ENCODE measurements around the gene ADD3. TPM values are rescaled to one million over a fixed set of nuclear protein-coding genes. Genes with fewer than 3 reads are reported as not detected.

Gene ADD3
- total RNA-seq, 2 experiments from 2014 or later, result 273 to 302 TPM

- no peaks in the 10 kb centered on the region for H3K27me3 Mint-ChIP-seq
- no peaks in the 10 kb centered on the region for H3K36me3 Mint-ChIP-seq (ENCODE audit: low read depth)
- CTCF ChIA-PET, result no interaction called here
- no peak overlapping the region for H3K27ac Mint-ChIP-seq
- no peaks in the 10 kb centered on the region for H3K9me3 Mint-ChIP-seq
- no peak for TF ChIP-seq CTCF (IDR thresholded peaks at IDR 0.05)
- H3K4me1 ChIP-seq (ENCODE audit: insufficient read depth, low read length), result no peaks in the 10 kb centered on the region
- peaks cover 22% of the 10 kb centered on the region for H3K4me1 Mint-ChIP-seq (ENCODE audit: low read depth)
- no peak overlapping the region for H3K4me3 ChIP-seq (ENCODE audit: low read length)
- no peaks in the 10 kb centered on the region for H3K9me3 ChIP-seq (ENCODE audit: control insufficient read depth in 1 of 2, insufficient read depth in 1 of 2, low read length in 2 of 2)
- POLR2A ChIA-PET, result interaction anchor here (1.0 kb wide), 1 partner anchor 116 kb away, joined by 3 read pairs; no protein-coding TSS in a partner anchor
- no peak overlapping the region for H3K4me3 Mint-ChIP-seq
- H3K27ac ChIP-seq (ENCODE audit: low read depth in 1 of 2, low read length in 2 of 2), result no peak overlapping the region
- ATAC-seq (ENCODE audit: poor library complexity), result no peak
- DNase-seq, result no peak
- intact Hi-C loops (cut with DNase I, micrococcal nuclease), result no loop called here
- H3K36me3 ChIP-seq (ENCODE audit: insufficient read depth, low read length), result no peaks in the 10 kb centered on the region
- no peaks in the 10 kb centered on the region for H3K27me3 ChIP-seq (ENCODE audit: control insufficient read depth in 1 of 2, insufficient read depth in 2 of 2, low read length in 2 of 2)
Measured at GRCh38 chr10:109997233-109997632, 10.6 kb upstream of the ADD3 start.

DNA sequence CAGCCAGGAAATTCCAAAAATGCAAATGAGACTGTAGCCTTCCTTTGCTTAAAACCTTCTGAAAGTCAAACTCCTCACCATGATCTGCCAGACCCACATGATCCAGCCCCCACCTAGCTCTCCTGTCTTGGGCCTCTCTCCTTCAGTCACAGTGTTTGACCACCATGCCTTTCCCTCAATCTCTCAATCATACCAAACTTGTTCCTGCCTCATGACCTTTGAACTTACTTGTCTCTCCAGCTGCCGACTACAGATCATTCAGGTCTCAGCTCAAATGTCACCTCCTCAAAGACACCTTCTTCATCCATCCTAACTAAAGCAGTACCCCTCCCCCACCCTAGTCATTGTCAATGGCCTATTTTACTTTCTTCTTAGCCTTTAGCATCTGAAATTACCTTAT is 9.3 kb upstream of the ADD3 start:
- intact Hi-C loops (cut with DNase I, micrococcal nuclease), result no loop called here
- POLR2A ChIA-PET, result interaction anchor here (0.8 to 1.6 kb wide), 2 partner anchors 12 to 71 kb away, joined by 3 to 5 read pairs; no protein-coding TSS in a partner anchor

GRCh38 chr10:110002801-110003523 is 4.8 kb upstream of the ADD3 start:
- H3K36me3 ChIP-seq (ENCODE audit: insufficient read depth, low read length), result no peaks in the 10 kb centered on the region
- Mint-ChIP-seq H3K36me3 (ENCODE audit: low read depth) (peaks cover 2% of the 10 kb centered on the region), H3K27me3 (no peaks in the 10 kb centered on the region), H3K27ac (peak overlapping the region; percentile 30), H3K4me1 (ENCODE audit: low read depth) (peaks cover 17% of the 10 kb centered on the region), H3K4me3 (no peak overlapping the region), H3K9me3 (no peaks in the 10 kb centered on the region)
- no peaks in the 10 kb centered on the region for H3K9me3 ChIP-seq (ENCODE audit: control insufficient read depth in 1 of 2, insufficient read depth in 1 of 2, low read length in 2 of 2)
- POLR2A ChIA-PET, result no interaction called here
- DNase-seq, result no peak
- H3K27ac ChIP-seq (ENCODE audit: low read depth in 1 of 2, low read length in 2 of 2), result no peak overlapping the region
- H3K4me3 ChIP-seq (ENCODE audit: low read length), result no peak overlapping the region
- ATAC-seq (ENCODE audit: poor library complexity), result no peak
- no peak for TF ChIP-seq CTCF (IDR thresholded peaks at IDR 0.05)
- intact Hi-C loops (cut with DNase I, micrococcal nuclease), result loop anchor here in 1 of 2 experiments (10.0 kb wide), 1 partner anchor 562 kb away; the partner anchor contains the start of gene SMC3
- H3K27me3 ChIP-seq (ENCODE audit: control insufficient read depth in 1 of 2, insufficient read depth in 2 of 2, low read length in 2 of 2), result no peaks in the 10 kb centered on the region
- CTCF ChIA-PET, result interaction anchor here (2.1 kb wide), 1 partner anchor 11 kb away, joined by 5 read pairs; no protein-coding TSS in a partner anchor
- peaks cover 10% of the 10 kb centered on the region for H3K4me1 ChIP-seq (ENCODE audit: insufficient read depth, low read length)

More for the DNA sequence above, 9.3 kb upstream of the ADD3 start:
- TF ChIP-seq CTCF (IDR thresholded peaks at IDR 0.05), result no peak
- no peaks in the 10 kb centered on the region for H3K36me3 Mint-ChIP-seq (ENCODE audit: low read depth)
- CTCF ChIA-PET, result interaction anchor here (0.6 kb wide), 1 partner anchor 57 kb away, joined by 3 read pairs; no protein-coding TSS in a partner anchor
- Histone ChIP-seq H3K27me3 (ENCODE audit: control insufficient read depth in 1 of 2, insufficient read depth in 2 of 2, low read length in 2 of 2) (no peaks in the 10 kb centered on the region), H3K9me3 (ENCODE audit: control insufficient read depth in 1 of 2, insufficient read depth in 1 of 2, low read length in 2 of 2) (no peaks in the 10 kb centered on the region), H3K4me3 (ENCODE audit: low read length) (no peak overlapping the region), H3K36me3 (ENCODE audit: insufficient read depth, low read length) (no peaks in the 10 kb centered on the region), H3K27ac (ENCODE audit: low read depth in 1 of 2, low read length in 2 of 2) (no peak overlapping the region), H3K4me1 (ENCODE audit: insufficient read depth, low read length) (no peaks in the 10 kb centered on the region)
- H3K9me3 Mint-ChIP-seq, result no peaks in the 10 kb centered on the region
- no peaks in the 10 kb centered on the region for H3K27me3 Mint-ChIP-seq
- ATAC-seq (ENCODE audit: poor library complexity) (no peak), DNase-seq (no peak)
- no peak overlapping the region for H3K4me3 Mint-ChIP-seq
- H3K4me1 Mint-ChIP-seq (ENCODE audit: low read depth), result peaks cover 21% of the 10 kb centered on the region
- no peak overlapping the region for H3K27ac Mint-ChIP-seq

Data from CD4-positive, alpha-beta T cell (primary cell).